HG02840 (cell line): Measurements from ENCODE around the gene MACIR.
"Not testable (repeated sequence)": the region's sequence is repeated elsewhere in the genome, so short reads cannot be mapped to it uniquely, and the experiment has no call there.

Source experiments
- ATAC-seq: cut with Tn5 transposase; IDR thresholded peaks from one replicate; pipeline ENCODE4 v1.9.1; 2021; ENCODE audit warnings: mild to moderate bottlenecking, moderate library complexity, moderate number of reproducible peaks; ENCODE audit not compliant: unreplicated experiment, low FRiP score

MACIR gene, protein sequence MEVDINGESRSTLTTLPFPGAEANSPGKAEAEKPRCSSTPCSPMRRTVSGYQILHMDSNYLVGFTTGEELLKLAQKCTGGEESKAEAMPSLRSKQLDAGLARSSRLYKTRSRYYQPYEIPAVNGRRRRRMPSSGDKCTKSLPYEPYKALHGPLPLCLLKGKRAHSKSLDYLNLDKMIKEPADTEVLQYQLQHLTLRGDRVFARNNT

DNA sequence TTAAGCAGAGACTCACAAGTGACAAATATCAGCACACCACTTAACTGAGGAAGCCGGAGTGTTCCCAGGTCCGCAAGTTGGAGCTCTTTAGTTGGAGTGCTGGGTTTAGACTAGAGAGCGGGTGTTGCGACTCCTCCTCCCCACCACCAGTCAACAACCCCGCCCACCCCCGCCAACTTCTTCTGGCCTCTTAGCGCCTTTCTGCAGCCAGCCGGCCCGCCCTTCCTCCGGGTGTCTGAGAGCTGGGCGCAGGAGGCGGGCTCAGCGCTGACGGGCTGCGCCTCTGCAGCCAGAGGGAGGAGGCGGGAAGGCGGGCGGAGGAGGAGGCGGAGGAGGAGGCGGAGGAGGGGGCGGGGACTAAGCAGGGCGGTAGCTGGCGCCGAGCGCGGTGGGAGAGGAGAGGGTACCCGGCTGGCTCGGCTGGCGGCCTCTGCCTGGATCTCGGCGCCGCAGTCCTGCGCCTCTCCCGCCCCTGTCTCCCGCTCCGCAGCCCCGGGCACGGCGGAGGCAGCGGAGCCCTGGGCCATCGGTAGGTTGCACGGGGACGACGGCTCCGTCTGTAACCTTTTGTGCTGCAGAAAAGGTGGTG is at the start of gene MACIR:
Gene MACIR, plus strand, starts transcription at position 396 of the 589 bp plus-strand sequence. CDS start 17,157 bp downstream, outside the sequence.
- peak; percentile 71 for ATAC-seq

DNA sequence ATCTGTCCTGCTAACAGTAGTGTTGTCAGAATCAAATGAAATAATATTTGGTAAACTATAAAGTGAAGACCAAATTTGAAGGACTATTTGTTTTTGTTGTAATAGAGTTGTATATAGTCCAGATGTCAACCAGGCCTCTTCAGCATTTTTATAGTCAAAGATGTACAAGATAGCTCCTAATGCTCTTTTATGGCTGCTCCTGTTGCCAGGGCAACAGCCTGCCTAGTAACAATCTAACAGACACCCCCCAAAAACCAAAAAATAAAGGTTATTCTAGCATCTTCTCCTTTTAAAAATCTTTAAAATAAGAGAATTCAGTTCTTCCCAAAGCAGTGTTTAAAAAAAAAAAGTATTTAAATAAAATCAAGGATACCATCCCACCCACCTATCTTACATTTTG is 49.5 kb upstream of the MACIR start:
- no peak for ATAC-seq

DNA sequence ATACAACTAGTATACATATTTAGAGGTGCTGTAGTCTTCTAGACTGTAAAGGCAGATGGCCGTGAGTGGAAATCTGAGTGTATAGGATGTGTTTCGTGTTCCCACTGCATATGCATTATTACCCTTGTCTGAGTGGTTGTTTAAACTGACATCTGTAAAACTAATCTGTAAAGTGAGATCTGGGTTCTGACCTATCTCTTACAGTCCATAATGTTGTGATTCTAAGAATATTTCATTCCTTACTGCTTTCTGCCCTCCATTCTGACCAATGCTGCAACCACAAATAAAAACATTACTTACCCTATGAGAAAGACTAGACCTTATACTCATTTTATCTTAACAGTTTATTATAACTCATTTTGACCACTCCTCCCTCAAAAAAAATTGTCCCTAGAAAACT is 47.6 kb upstream of the MACIR start:
- no peak for ATAC-seq

DNA sequence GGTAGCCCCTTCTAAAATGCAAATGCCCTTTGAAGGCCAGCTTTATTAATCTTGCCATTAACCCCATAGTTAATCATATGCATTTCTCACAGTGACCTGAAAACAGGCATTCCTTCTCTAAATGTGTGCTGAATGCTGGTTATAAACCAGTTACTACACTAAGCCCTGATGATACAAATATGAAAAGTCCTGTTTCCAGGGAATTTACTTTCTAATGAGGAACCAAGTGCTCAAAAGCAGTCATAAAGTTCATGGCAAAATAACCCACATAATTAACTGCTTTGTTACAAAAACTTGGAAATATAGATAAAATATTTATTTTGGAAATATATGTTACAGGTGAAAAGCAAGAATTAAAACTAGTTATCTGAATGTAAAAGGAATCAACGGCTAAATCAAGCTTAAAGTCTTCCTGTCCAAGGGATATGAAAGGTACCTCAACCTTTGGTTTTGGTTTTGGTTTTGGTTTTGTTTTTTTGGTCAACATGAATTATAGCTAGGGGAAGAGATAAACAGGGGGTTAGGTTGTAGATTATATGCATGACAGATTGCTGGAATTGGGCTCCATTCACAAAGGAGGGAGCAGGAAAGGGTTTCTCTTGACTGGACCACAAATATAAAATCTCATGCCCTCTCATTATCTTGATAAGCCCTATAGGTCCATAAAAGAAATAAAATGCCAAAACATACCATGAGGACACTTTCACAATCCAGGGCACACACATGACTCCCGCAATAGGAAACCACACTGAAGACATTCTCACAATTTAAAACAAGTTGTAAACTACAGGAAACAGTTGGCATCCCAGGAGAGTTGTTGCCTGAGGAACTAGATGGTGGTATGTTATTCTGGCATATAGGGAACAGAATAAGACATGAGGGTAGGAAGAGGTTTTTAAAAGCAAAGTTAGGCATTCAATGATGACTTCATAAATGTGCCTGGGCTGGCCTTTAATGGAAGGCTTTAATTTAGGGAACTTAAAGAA is 46.7 kb upstream of the MACIR start:
- peak; percentile 75 for ATAC-seq

DNA sequence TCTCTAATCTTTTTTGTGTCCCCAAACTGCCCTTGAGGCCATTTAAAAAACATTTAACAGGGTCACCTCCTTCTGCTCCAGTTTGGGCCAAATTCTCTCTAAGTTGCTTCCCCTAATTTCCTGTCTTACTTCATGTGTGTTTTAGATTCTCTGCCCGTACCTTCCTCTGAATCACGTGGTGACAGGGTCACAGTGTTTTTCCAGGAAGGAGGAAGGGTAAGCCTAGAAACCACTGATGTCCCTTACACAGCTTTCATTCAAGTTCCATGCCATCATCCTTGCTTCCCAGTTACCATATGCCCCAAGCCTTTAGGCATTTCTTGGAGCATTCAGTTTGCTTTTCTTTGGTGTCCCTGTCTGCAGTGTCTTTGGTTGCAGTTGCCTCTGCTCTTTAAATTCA is 42.4 kb upstream of the MACIR start:
- no peak for ATAC-seq

GRCh38 chr5:103216697-103217096 is 41.9 kb upstream of the MACIR start:
- no peak for ATAC-seq

- no peak for ATAC-seq
These were observed 41.5 kb upstream of the MACIR start for GRCh38 chr5:103217101-103217500.

- no peak for ATAC-seq
These were observed 40.4 kb upstream of the MACIR start for GRCh38 chr5:103218164-103218563.

GRCh38 chr5:103219074-103219473 is 39.5 kb upstream of the MACIR start:
- ATAC-seq = not testable (repeated sequence)

DNA sequence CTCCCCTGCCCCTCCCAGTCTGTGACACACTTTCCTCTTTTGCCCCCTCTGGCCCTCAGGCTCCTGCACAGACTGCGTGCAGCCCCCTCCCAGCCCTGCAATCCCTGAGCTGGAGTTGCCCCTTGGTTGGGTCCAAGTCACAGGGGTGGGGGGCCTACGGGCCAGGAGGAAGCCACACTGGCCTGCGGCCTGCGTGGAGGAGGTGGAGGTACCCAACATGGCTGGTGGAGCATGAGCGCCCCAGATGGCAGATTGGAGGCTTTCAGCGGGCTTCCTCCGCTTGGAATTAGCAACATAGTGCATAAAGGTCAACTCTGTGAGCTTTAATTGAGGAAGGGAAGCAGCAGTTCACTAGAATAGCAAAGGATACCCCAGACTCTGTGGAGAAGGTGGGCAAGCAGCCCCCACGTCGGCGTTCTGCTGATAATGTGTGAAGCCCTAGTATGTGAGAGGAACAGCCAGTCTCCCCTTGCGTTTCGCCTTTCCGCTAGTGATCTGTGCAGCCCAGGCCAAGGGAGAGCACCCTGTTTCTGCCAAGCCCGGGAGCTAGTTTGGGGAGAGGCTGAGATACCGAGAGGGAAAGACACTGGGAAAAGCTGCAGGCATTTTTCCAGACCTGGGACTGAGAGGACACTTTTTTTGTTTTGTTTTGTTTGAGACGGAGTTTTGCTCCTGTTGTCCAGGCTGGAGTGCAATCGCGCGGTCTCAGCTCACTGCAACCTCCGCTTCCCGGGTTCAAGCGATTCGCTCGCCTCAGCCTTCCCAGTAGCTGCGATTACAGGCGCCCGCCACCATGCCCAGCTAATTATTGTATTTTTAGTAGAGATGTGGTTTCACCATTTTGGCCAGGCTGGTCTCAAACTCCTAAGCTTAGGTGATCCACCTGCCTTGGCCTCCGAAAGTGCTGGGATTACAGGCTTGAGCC is 35.3 kb upstream of the MACIR start:
- no peak for ATAC-seq

DNA sequence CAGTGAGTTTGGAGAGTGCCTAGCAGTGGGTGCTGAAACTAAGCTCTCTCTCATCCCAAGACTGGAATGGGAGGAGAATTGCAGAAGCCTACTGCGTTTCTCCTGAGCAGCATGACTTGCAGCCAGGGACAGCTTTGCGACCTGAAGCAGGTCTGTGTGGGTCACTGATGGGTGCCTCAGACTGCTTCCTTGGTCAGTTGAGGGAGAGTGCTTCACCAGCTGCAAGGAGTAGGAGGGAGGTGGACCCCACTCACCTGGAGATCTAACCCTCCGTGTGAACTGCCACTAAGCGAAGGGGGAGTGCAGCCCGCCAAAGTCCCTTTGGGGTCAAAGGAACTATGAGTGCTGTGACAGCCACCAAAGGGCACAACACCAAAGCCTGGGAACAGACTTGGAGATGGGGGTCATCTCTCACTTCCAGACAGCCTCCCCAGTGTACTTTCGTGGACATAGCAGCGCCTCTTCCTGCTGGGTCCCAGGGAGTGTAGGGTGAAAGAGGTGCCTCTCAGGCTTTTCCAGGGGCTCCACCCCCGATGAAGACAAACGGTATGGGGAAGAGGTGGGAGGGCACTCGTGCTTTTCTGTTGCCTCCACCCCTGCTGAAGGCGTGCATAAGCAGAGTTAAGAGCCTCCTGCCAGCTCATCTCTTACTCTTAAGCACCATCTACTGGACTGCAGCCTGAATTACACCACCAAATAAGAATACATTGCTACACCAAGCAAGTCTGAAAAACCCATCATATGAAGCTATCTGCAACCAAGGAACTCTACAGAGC is 34.3 kb upstream of the MACIR start:
- ATAC-seq = peak; percentile 75

GRCh38 chr5:103224894-103225246 is 33.7 kb upstream of the MACIR start:
- no peak for ATAC-seq

GRCh38 chr5:103228061-103228460 is 30.5 kb upstream of the MACIR start:
- no peak for ATAC-seq

DNA sequence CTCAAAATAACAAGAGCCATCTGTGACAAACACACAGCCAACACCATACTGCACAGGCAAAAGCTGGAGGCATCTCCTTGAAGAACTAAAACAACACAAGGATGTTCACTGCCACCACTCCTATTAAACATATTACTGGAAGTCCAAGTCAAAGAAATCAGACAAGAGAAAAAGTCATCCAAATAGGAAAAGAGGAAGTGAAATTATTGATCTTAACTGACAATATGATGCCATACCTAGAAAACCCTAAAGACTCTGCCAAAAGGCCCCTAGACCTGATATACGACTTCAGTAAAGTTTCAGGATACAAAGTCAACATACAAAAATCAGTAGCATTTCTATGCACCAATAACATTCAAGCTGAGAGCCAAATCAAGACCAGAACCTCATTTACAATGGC is 30.0 kb upstream of the MACIR start:
- ATAC-seq = no peak

DNA sequence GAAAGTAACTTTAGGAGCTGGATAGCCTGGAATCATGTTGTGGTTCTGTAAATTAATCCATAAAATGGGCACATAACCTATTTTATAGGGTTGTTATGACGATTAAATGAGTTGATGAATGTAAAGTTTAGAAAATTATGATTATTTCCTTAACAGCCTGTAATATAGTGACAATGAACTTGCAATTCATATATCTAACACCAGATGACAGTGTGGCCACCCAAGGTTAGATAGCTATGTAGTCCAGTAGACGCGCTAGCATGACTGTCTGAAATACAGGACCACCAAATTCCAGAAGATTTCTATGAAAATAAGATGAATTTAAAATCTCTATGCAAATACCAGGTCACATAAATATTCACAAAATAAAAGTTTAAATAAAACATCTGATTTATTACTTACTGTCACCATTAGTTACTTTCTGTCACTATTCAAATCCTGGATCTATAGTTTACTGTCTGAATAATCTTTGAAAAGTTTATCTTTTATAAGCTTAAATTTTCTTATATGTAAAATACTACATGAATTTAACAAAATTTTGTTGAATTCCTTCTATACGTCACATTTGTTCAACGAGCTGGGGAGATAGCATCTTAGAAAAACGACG is 26.1 kb upstream of the MACIR start:
- ATAC-seq = peak; percentile 68

DNA sequence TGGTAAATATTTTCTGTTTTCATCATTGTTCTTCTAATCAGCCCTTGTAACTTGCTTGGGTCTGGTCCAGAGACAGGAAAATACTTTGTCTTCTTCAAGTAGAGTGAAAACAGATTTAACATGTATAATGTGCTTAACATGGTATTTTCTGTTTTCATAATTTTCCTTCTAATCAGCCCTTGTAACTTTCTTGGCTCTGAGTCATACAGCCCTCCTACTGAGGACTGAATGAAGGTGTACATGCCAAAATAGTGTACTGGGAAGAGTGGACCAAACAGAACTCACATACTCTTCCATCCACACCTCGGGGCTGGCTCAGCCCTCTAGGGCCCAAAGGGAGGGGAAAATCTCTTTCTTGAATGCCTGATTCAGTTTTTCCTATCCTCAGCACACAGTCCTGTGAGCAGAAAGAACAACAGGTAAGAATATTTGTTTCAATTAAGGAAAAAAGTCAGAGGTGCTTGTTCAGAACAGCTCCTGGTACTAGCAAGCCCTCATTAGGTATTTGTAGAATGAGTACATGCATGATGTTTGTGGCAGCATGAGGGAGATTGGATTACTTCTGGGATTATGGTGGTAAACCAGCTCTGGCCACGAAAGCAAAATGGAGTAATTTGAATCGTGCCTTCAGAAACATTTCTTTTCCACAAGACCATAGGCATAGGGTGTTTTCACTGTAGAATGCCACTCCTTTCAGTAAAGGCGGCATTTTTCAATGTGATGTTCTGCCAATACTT is 24.2 kb upstream of the MACIR start:
- ATAC-seq = no peak

GRCh38 chr5:103235891-103236290 is 22.7 kb upstream of the MACIR start:
- ATAC-seq = no peak

GRCh38 chr5:103237778-103238177 is 20.8 kb upstream of the MACIR start:
- ATAC-seq = no peak

DNA sequence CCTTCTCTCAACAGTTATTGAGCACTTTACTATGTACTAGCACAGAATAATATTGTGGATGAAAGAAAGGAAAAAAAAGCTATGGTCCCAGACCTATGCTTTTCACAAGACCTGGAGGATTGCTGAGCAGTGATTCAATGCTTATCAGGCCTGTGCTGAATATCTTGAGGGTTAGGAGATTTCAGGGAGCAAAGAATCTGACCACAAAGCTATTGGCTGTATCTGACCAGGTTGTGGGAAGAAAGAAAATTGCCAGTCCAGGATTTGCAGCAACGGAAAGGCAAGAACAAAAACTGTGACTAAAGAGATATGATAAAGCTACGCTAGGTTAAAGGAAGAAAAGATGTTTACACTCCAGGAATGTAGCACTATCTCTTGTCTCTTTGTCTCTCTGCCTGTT is 14.9 kb upstream of the MACIR start:
- no peak for ATAC-seq
